Fibroblast of lung (primary cell): ENCODE data around the gene FLRT2. TPM values are rescaled to one million over a fixed set of nuclear protein-coding genes. Genes with fewer than 3 reads are reported as not detected.
A peak's percentile ranks its signal among the peaks of the same experiment; 100 is the strongest.

ENCODE experiments used
- DNase-seq, 2 donors: peaks; one replicate each; pipeline versions ENCODE4 v3.0.0 to v3.0.0-alpha.2; 2010; ENCODE audit warnings: low read depth in 2 of 2
- H2AFZ ChIP-seq: 2 replicates; pipeline ENCODE4 v1.5.1; 2012; ENCODE audit warnings: low read length, control low read depth, inconsistent platforms
- H3K27ac ChIP-seq: 2 replicates; pipeline ENCODE4 v1.5.1; 2011; ENCODE audit warnings: low read length, control low read depth; ENCODE audit not compliant: insufficient read depth
- H3K27me3 ChIP-seq: 2 replicates; pipeline ENCODE4 v1.5.1; 2011; ENCODE audit warnings: mild to moderate bottlenecking, low read length; ENCODE audit not compliant: control insufficient read depth, insufficient read depth
- H3K36me3 ChIP-seq: 2 replicates; pipeline ENCODE4 v1.5.1; 2011; ENCODE audit warnings: low read length; ENCODE audit not compliant: control insufficient read depth, insufficient read depth
- H3K4me1 ChIP-seq: 2 replicates; pipeline ENCODE4 v1.5.1; 2011; ENCODE audit warnings: low read length; ENCODE audit not compliant: control insufficient read depth, insufficient read depth; ENCODE audit errors: extremely low read depth
- H3K4me2 ChIP-seq: 2 replicates; pipeline ENCODE4 v1.5.1; 2011; ENCODE audit warnings: low read length, control low read depth; ENCODE audit not compliant: insufficient read depth; ENCODE audit errors: extremely low read depth
- H3K4me3 ChIP-seq, 4 experiments: fragments of 200-600 bp in 1 of 4; sonication (generic) in 1 of 4; replicated peaks in 1 of 4; 2 replicates each; pipeline ENCODE4 v1.5.1; 2011 to 2016; ENCODE audit warnings: low read length in 4 of 4, low read depth in 3 of 4, mild to moderate bottlenecking in 3 of 4, control low read depth in 2 of 4, inconsistent platforms in 1 of 4, mixed read lengths in 1 of 4; ENCODE audit not compliant: insufficient read depth in 1 of 4; ENCODE audit errors: control extremely low read depth in 1 of 4
- H3K79me2 ChIP-seq: 2 replicates; pipeline ENCODE4 v1.5.1; 2012; ENCODE audit warnings: mild to moderate bottlenecking, low read length, inconsistent platforms; ENCODE audit not compliant: control insufficient read depth, insufficient read depth
- H3K9ac ChIP-seq: 2 replicates; pipeline ENCODE4 v1.5.1; 2011; ENCODE audit warnings: mild to moderate bottlenecking, low read length, control low read depth; ENCODE audit not compliant: insufficient read depth
- H3K9me3 ChIP-seq: 2 replicates; pipeline ENCODE4 v1.5.1; 2012; ENCODE audit warnings: low read depth, low read length; ENCODE audit not compliant: control insufficient read depth, insufficient read depth
- H4K20me1 ChIP-seq: 2 replicates; pipeline ENCODE4 v1.5.1; 2011; ENCODE audit warnings: low read length; ENCODE audit not compliant: control insufficient read depth, insufficient read depth; ENCODE audit errors: extremely low read depth
- EZH2 ChIP-seq: IDR thresholded peaks from 2 replicates; pipeline ENCODE4 v1.5.1; 2012; ENCODE audit warnings: low read length, control low read depth, mild to moderate bottlenecking; ENCODE audit errors: missing control alignments
- polyA plus RNA-seq, 2 donors: library from polyadenylated mRNA; depleted of rRNA in 1 of 2; stranded (reverse) in 1 of 2; unstranded in 1 of 2; fragments of >200 nt; gene quantifications; 2 replicates each; pipeline ENCODE4 v1.2.1, GENCODE V29; 2011 to 2012; ENCODE audit warnings: missing spikeins in 1 of 2
- total RNA-seq: library from RNA; depleted of rRNA; stranded (reverse); fragments of >200 nt; gene quantifications from 2 replicates; pipeline ENCODE4 v1.2.1, GENCODE V29; 2014
- TF ChIP-seq, protein P1 (sequence below), 2 donors: IDR thresholded peaks in 1 of 2; conservative IDR thresholded peaks in 1 of 2; 1 replicate in 1 of 2; 2 replicates in 1 of 2; pipeline ENCODE4 v1.5.1; 2011 to 2012; ENCODE audit warnings: low read length in 2 of 2, control low read depth in 1 of 2, inconsistent platforms in 1 of 2, low read depth in 1 of 2, mild to moderate bottlenecking in 1 of 2

FLRT2 gene
- total and polyA plus RNA-seq, 2 donors (not counting 1 experiment from before 2014, with no cell fraction given): 4.6 to 14.5 TPM

DNA sequence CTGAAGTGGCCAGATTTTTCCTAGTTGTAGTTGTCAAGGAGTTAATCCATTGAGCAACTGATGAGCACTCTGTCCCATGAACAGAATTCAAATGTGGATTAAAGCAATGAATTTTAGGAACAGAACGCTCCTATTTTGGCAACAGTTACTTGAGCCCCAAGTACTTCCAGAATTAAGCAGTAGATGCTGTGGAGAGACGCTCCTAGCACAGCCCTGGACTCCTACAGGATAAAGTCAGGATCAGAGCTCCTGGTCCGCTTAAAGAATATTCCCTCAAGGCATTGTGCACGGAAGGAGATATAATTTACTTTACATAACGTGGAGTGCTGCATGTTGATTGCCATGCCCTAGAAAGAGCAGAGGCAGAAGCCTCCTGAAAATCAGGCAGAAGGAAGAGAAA, 53.4 kb downstream of the FLRT2 start:
- H4K20me1 ChIP-seq: no peaks in the 10 kb centered on the region
- no peak overlapping the region for H3K27ac ChIP-seq
- H2AFZ ChIP-seq: no peak overlapping the region
- DNase-seq: no peak
- no peak for TF ChIP-seq EZH2
- TF ChIP-seq, protein P1, sequence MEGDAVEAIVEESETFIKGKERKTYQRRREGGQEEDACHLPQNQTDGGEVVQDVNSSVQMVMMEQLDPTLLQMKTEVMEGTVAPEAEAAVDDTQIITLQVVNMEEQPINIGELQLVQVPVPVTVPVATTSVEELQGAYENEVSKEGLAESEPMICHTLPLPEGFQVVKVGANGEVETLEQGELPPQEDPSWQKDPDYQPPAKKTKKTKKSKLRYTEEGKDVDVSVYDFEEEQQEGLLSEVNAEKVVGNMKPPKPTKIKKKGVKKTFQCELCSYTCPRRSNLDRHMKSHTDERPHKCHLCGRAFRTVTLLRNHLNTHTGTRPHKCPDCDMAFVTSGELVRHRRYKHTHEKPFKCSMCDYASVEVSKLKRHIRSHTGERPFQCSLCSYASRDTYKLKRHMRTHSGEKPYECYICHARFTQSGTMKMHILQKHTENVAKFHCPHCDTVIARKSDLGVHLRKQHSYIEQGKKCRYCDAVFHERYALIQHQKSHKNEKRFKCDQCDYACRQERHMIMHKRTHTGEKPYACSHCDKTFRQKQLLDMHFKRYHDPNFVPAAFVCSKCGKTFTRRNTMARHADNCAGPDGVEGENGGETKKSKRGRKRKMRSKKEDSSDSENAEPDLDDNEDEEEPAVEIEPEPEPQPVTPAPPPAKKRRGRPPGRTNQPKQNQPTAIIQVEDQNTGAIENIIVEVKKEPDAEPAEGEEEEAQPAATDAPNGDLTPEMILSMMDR (conservative IDR thresholded peaks at IDR 0.05 in 1 of 2, IDR thresholded peaks at IDR 0.05 in 1 of 2; ENCODE audit: low read depth in 1 of 2, low read length in 2 of 2): no peak
- no peak overlapping the region for H3K9ac ChIP-seq
- H3K36me3 ChIP-seq: no peaks in the 10 kb centered on the region
- no peaks in the 10 kb centered on the region for H3K79me2 ChIP-seq
- H3K4me2 ChIP-seq: no peak overlapping the region
- H3K27me3 ChIP-seq: no peaks in the 10 kb centered on the region
- H3K4me1 ChIP-seq: no peaks in the 10 kb centered on the region
- H3K4me3 ChIP-seq: no peak overlapping the region
- no peaks in the 10 kb centered on the region for H3K9me3 ChIP-seq

DNA sequence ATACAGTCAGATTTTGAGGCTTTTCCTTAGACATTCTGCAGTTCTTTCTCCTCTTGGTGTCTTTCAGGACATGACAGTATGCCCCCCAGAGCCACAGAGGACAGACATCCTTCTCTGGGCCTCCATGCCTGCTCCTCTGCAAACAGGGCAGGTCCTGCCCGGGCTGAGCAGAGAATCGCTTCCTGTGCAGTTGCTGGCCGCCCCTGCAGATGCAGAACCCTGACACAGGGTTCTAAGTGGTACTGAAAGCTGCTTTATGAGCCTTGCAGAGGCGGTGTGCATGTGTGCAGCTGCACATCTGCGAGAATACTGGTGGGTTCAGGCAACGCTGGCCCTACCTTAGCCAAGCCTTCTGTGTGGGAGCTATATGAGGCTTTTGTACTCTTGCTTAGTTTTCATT, 54.5 kb downstream of the FLRT2 start:
- no peak overlapping the region for H3K27ac ChIP-seq
- no peak overlapping the region for H3K4me2 ChIP-seq
- no peak overlapping the region for H3K4me3 ChIP-seq
- H2AFZ ChIP-seq: no peak overlapping the region
- TF ChIP-seq, protein P1 (conservative IDR thresholded peaks at IDR 0.05 in 1 of 2, IDR thresholded peaks at IDR 0.05 in 1 of 2; ENCODE audit: low read depth in 1 of 2, low read length in 2 of 2): no peak
- no peak for TF ChIP-seq EZH2
- H4K20me1 ChIP-seq: no peaks in the 10 kb centered on the region
- no peaks in the 10 kb centered on the region for H3K9me3 ChIP-seq
- H3K9ac ChIP-seq: no peak overlapping the region
- no peak for DNase-seq
- H3K27me3 ChIP-seq: no peaks in the 10 kb centered on the region
- no peaks in the 10 kb centered on the region for H3K4me1 ChIP-seq
- no peaks in the 10 kb centered on the region for H3K36me3 ChIP-seq
- H3K79me2 ChIP-seq: no peaks in the 10 kb centered on the region

DNA sequence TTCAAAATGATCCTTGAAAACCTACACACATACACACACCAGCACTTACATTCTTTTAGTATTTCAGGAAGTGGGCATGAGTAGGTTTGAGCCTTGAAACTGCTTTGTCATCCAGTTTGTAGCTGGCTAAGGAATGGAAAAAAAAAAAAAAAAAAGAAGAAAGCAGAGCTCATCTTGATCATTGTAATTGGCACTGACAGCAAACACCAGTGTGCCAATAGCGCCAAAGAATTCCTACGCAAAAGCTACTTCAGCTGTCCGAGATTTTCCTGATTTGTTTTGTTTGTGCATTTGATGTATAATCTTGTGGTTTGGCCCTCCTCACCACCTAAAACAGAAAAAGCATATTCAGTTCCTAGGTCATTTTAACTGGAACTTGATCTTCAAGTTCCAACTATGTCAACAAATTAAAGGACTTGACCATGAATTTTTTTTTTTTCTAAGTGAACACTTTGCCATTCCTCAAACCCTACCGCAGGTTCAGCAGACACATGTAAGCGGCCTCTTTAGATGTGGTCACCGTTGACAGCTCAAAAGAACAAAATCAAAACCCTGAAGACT, 57.3 kb downstream of the FLRT2 start:
- H3K27me3 ChIP-seq: no peaks in the 10 kb centered on the region
- H3K79me2 ChIP-seq: no peaks in the 10 kb centered on the region
- no peaks in the 10 kb centered on the region for H3K9me3 ChIP-seq
- no peaks in the 10 kb centered on the region for H3K4me1 ChIP-seq
- H3K36me3 ChIP-seq: no peaks in the 10 kb centered on the region
- DNase-seq: peak; percentile 81 to 95
- H3K27ac ChIP-seq: peak overlapping the region; percentile 16
- no peak for TF ChIP-seq EZH2
- TF ChIP-seq, protein P1 (conservative IDR thresholded peaks at IDR 0.05 in 1 of 2, IDR thresholded peaks at IDR 0.05 in 1 of 2; ENCODE audit: low read depth in 1 of 2, low read length in 2 of 2): no peak
- H3K9ac ChIP-seq: no peak overlapping the region
- H2AFZ ChIP-seq: no peak overlapping the region
- no peaks in the 10 kb centered on the region for H4K20me1 ChIP-seq
- no peak overlapping the region for H3K4me3 ChIP-seq
- H3K4me2 ChIP-seq: peak overlapping the region; percentile 48
